ENCODE measurements around the gene MYBBP1A. TPM values are rescaled to one million over a fixed set of nuclear protein-coding genes. Genes with fewer than 3 reads are reported as not detected.

Gene MYBBP1A
- total RNA-seq, 1 donor = 49.2 TPM

DNA sequence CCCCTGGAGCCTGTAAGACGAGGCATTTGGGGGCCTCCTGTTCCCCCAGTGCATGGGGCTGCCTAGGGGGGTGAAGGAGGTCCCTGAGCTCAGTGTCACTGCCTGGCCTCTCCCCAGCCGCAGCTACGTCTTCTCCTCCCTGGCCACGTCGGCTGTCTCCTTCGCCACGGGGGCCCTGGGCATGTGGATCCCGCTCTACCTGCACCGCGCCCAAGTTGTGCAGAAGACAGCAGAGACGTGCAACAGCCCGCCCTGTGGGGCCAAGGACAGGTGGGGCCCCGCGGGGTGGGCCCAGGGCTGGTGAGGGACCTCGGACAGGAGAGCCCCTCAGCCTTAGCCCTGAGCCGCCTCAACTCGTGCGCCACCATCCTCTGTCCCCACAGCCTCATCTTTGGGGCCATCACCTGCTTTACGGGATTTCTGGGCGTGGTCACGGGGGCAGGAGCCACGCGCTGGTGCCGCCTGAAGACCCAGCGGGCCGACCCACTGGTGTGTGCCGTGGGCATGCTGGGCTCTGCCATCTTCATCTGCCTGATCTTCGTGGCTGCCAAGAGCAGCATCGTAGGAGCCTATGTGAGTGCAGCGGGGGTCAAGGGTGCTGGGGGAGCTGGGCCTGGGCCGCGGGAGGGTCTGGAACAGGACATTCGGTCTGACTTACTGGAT, 22.2 kb downstream of the MYBBP1A start:
- H3K36me3 ChIP-seq (ENCODE audit: insufficient read depth, low read length) = peaks cover 4% of the 10 kb centered on the region
- H3K4me3 ChIP-seq (ENCODE audit: insufficient read depth, low read length) = no peak overlapping the region
- peaks cover 4% of the 10 kb centered on the region for H4K20me1 ChIP-seq (ENCODE audit: insufficient read depth, low read length)
- no peaks in the 10 kb centered on the region for H3K27me3 ChIP-seq (ENCODE audit: insufficient read depth, low read length)
- H3K4me1 ChIP-seq (ENCODE audit: insufficient read depth, low read length) = no peaks in the 10 kb centered on the region
- TF ChIP-seq, protein P1, sequence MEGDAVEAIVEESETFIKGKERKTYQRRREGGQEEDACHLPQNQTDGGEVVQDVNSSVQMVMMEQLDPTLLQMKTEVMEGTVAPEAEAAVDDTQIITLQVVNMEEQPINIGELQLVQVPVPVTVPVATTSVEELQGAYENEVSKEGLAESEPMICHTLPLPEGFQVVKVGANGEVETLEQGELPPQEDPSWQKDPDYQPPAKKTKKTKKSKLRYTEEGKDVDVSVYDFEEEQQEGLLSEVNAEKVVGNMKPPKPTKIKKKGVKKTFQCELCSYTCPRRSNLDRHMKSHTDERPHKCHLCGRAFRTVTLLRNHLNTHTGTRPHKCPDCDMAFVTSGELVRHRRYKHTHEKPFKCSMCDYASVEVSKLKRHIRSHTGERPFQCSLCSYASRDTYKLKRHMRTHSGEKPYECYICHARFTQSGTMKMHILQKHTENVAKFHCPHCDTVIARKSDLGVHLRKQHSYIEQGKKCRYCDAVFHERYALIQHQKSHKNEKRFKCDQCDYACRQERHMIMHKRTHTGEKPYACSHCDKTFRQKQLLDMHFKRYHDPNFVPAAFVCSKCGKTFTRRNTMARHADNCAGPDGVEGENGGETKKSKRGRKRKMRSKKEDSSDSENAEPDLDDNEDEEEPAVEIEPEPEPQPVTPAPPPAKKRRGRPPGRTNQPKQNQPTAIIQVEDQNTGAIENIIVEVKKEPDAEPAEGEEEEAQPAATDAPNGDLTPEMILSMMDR (IDR thresholded peaks at IDR 0.05; ENCODE audit: extremely low read depth, low read depth, low read length) = no peak
- no peak overlapping the region for H2AFZ ChIP-seq (ENCODE audit: low read length)
- DNase-seq (ENCODE audit: insufficient read length, low spot score, missing footprints) = no peak
- H3K9me3 ChIP-seq (ENCODE audit: low read depth, low read length) = no peaks in the 10 kb centered on the region
- no peak overlapping the region for H3K4me2 ChIP-seq (ENCODE audit: insufficient read depth, low read length)
- no peaks in the 10 kb centered on the region for H3K79me2 ChIP-seq (ENCODE audit: insufficient read depth, low read length)
- H3K27ac ChIP-seq (ENCODE audit: low read depth, low read length) = no peak overlapping the region

DNA sequence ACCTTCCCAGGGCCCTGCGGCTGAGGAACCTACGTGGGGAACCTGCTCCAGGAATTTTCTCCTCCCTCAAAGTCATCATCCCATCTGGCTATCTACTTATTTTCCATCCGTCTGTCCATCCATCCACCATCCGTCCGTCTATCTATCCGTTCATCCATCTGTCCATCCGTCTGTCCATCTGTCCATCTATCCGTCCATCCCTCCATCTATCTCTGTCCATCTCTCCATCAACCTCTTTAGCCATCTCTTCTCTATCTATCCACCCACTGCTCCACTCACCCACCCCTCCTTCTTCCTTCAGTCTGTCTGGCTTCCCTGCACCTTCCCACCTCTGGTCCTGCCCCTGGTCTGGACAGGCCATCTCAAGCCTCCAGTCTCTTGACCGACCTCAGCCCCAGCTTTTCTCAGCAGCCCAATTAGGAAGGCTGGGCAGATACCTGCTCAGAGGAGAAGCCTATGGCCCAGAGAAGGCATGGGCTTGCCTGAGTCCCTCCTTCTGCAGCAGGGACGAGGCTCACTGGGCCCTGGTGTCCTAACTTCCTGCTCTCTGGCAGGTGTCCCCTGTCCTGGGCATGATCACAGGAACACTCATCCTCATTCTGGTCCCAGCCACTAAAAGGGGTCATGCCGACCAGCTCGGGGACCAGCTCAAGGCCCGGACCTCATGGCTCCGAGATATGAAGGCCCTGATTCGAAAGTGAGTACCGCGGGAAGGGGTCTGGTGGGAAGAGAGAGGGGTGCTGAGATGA, 23.0 kb downstream of the MYBBP1A start:
- no peak overlapping the region for H2AFZ ChIP-seq (ENCODE audit: low read length)
- peaks cover 1% of the 10 kb centered on the region for H3K36me3 ChIP-seq (ENCODE audit: insufficient read depth, low read length)
- TF ChIP-seq, protein P1 (IDR thresholded peaks at IDR 0.05; ENCODE audit: extremely low read depth, low read depth, low read length) = no peak
- H3K4me1 ChIP-seq (ENCODE audit: insufficient read depth, low read length) = no peaks in the 10 kb centered on the region
- no peaks in the 10 kb centered on the region for H3K27me3 ChIP-seq (ENCODE audit: insufficient read depth, low read length)
- H4K20me1 ChIP-seq (ENCODE audit: insufficient read depth, low read length) = peaks cover 4% of the 10 kb centered on the region
- H3K4me3 ChIP-seq (ENCODE audit: insufficient read depth, low read length) = no peak overlapping the region
- H3K79me2 ChIP-seq (ENCODE audit: insufficient read depth, low read length) = no peaks in the 10 kb centered on the region
- H3K4me2 ChIP-seq (ENCODE audit: insufficient read depth, low read length) = no peak overlapping the region
- no peak for DNase-seq (ENCODE audit: insufficient read length, low spot score, missing footprints)
- no peak overlapping the region for H3K27ac ChIP-seq (ENCODE audit: low read depth, low read length)
- no peaks in the 10 kb centered on the region for H3K9me3 ChIP-seq (ENCODE audit: low read depth, low read length)

DNA sequence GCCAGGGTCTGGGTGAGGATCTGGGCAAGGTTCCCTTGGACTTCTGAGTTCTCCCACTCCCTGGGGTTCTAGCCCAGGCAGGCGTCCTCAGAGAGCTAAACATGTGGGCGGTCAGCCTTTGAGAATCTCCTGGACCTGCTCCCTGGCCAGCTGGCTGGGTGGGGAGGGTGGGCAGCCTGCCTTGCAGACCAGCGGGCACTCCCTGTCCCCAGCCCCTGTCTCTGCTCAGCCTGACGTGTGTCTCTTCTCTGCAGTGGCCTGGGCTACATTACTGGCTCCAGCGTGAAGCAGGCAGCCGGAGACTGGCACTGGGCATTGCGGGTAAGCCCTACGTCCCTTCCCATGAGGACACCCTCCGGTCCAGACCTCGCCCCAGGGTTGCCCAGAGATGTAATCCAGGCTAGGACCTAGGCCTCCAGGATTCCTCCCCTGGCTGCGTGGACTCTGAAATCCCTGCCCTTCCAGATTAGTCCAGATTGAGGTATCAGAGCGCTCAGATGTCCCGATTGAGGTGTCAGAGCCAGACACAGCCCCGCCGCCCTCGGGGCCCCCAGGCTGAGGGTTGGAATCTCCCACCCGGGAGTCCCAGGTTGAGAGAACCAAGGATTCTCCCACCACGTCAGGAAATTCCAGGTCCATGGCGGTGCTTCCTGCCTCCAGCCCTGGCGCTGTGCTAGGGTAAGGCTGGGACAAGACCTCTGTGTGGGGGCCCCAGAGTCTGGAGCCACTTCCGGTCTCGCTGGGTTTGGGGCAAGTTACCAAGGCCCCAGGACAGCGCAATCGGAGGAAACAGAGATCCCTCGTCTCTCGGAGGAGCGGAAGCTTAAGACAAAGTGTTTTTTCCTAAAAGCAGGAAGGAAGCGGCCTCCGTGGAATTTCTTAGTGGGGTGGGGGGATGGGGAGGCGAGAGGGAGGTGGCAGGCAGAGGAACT, 24.1 kb downstream of the MYBBP1A start:
- no peaks in the 10 kb centered on the region for H3K9me3 ChIP-seq (ENCODE audit: low read depth, low read length)
- TF ChIP-seq, protein P1 (IDR thresholded peaks at IDR 0.05; ENCODE audit: extremely low read depth, low read depth, low read length) = no peak
- no peak overlapping the region for H2AFZ ChIP-seq (ENCODE audit: low read length)
- H3K4me3 ChIP-seq (ENCODE audit: insufficient read depth, low read length) = no peak overlapping the region
- no peaks in the 10 kb centered on the region for H3K4me1 ChIP-seq (ENCODE audit: insufficient read depth, low read length)
- no peak overlapping the region for H3K27ac ChIP-seq (ENCODE audit: low read depth, low read length)
- H3K4me2 ChIP-seq (ENCODE audit: insufficient read depth, low read length) = no peak overlapping the region
- no peaks in the 10 kb centered on the region for H3K79me2 ChIP-seq (ENCODE audit: insufficient read depth, low read length)
- no peak for DNase-seq (ENCODE audit: insufficient read length, low spot score, missing footprints)
- no peaks in the 10 kb centered on the region for H3K27me3 ChIP-seq (ENCODE audit: insufficient read depth, low read length)
- H4K20me1 ChIP-seq (ENCODE audit: insufficient read depth, low read length) = no peaks in the 10 kb centered on the region
- no peaks in the 10 kb centered on the region for H3K36me3 ChIP-seq (ENCODE audit: insufficient read depth, low read length)

All from osteoblast (primary cell).